Measurements from ENCODE around the gene SRD5A1.

Gene SRD5A1

GRCh38 chr5:6595405-6595804, 37.8 kb upstream of the SRD5A1 start:
- Histone ChIP-seq H3K4me3 (ENCODE audit: low read length) (no peak overlapping the region), H2AFZ (ENCODE audit: low read depth, low read length) (no peak overlapping the region), H3K27me3 (ENCODE audit: insufficient read depth, low read length) (no peaks in the 10 kb centered on the region), H3K9me3 (ENCODE audit: low read length) (no peaks in the 10 kb centered on the region), H3K36me3 (ENCODE audit: insufficient read depth, low read length) (peaks cover 41% of the 10 kb centered on the region), H3K4me1 (ENCODE audit: insufficient read depth, low read length) (no peaks in the 10 kb centered on the region)

GRCh38 chr5:6596388-6596787, 36.9 kb upstream of the SRD5A1 start:
- H3K27me3 ChIP-seq (ENCODE audit: insufficient read depth, low read length) = no peaks in the 10 kb centered on the region
- H3K9me3 ChIP-seq (ENCODE audit: low read length) = no peaks in the 10 kb centered on the region
- H3K4me3 ChIP-seq (ENCODE audit: low read length) = no peak overlapping the region
- H2AFZ ChIP-seq (ENCODE audit: low read depth, low read length) = no peak overlapping the region
- no peaks in the 10 kb centered on the region for H3K4me1 ChIP-seq (ENCODE audit: insufficient read depth, low read length)
- peaks cover 48% of the 10 kb centered on the region for H3K36me3 ChIP-seq (ENCODE audit: insufficient read depth, low read length)

- H3K27me3 ChIP-seq (ENCODE audit: insufficient read depth, low read length) = no peaks in the 10 kb centered on the region
- H2AFZ ChIP-seq (ENCODE audit: low read depth, low read length) = no peak overlapping the region
- no peaks in the 10 kb centered on the region for H3K9me3 ChIP-seq (ENCODE audit: low read length)
- no peak overlapping the region for H3K4me3 ChIP-seq (ENCODE audit: low read length)
- H3K4me1 ChIP-seq (ENCODE audit: insufficient read depth, low read length) = no peaks in the 10 kb centered on the region
- peaks cover 60% of the 10 kb centered on the region for H3K36me3 ChIP-seq (ENCODE audit: insufficient read depth, low read length)
Observed at GRCh38 chr5:6597557-6597956, 35.7 kb upstream of the SRD5A1 start.

- Histone ChIP-seq H3K9me3 (ENCODE audit: low read length) (no peaks in the 10 kb centered on the region), H3K4me1 (ENCODE audit: insufficient read depth, low read length) (no peaks in the 10 kb centered on the region), H3K36me3 (ENCODE audit: insufficient read depth, low read length) (peaks cover 67% of the 10 kb centered on the region), H3K4me3 (ENCODE audit: low read length) (no peak overlapping the region), H2AFZ (ENCODE audit: low read depth, low read length) (no peak overlapping the region), H3K27me3 (ENCODE audit: insufficient read depth, low read length) (no peaks in the 10 kb centered on the region)
Observed at GRCh38 chr5:6598351-6598900, 34.8 kb upstream of the SRD5A1 start.

- Histone ChIP-seq H3K27me3 (ENCODE audit: insufficient read depth, low read length) (no peaks in the 10 kb centered on the region), H2AFZ (ENCODE audit: low read depth, low read length) (no peak overlapping the region), H3K4me1 (ENCODE audit: insufficient read depth, low read length) (no peaks in the 10 kb centered on the region), H3K4me3 (ENCODE audit: low read length) (no peak overlapping the region), H3K9me3 (ENCODE audit: low read length) (no peaks in the 10 kb centered on the region), H3K36me3 (ENCODE audit: insufficient read depth, low read length) (peaks cover 79% of the 10 kb centered on the region)
Observed at GRCh38 chr5:6599739-6600138, 33.5 kb upstream of the SRD5A1 start.

GRCh38 chr5:6601271-6601670, 32.0 kb upstream of the SRD5A1 start:
- H3K9me3 ChIP-seq (ENCODE audit: low read length) = no peaks in the 10 kb centered on the region
- peaks cover 87% of the 10 kb centered on the region for H3K36me3 ChIP-seq (ENCODE audit: insufficient read depth, low read length)
- H2AFZ ChIP-seq (ENCODE audit: low read depth, low read length) = no peak overlapping the region
- no peaks in the 10 kb centered on the region for H3K4me1 ChIP-seq (ENCODE audit: insufficient read depth, low read length)
- no peak overlapping the region for H3K4me3 ChIP-seq (ENCODE audit: low read length)
- H3K27me3 ChIP-seq (ENCODE audit: insufficient read depth, low read length) = no peaks in the 10 kb centered on the region

GRCh38 chr5:6601816-6602215, 31.4 kb upstream of the SRD5A1 start:
- no peak overlapping the region for H2AFZ ChIP-seq (ENCODE audit: low read depth, low read length)
- no peaks in the 10 kb centered on the region for H3K9me3 ChIP-seq (ENCODE audit: low read length)
- peaks cover 87% of the 10 kb centered on the region for H3K36me3 ChIP-seq (ENCODE audit: insufficient read depth, low read length)
- H3K4me1 ChIP-seq (ENCODE audit: insufficient read depth, low read length) = no peaks in the 10 kb centered on the region
- no peaks in the 10 kb centered on the region for H3K27me3 ChIP-seq (ENCODE audit: insufficient read depth, low read length)
- H3K4me3 ChIP-seq (ENCODE audit: low read length) = no peak overlapping the region

GRCh38 chr5:6602441-6602840, 30.8 kb upstream of the SRD5A1 start:
- no peaks in the 10 kb centered on the region for H3K9me3 ChIP-seq (ENCODE audit: low read length)
- H2AFZ ChIP-seq (ENCODE audit: low read depth, low read length) = no peak overlapping the region
- H3K4me3 ChIP-seq (ENCODE audit: low read length) = no peak overlapping the region
- H3K36me3 ChIP-seq (ENCODE audit: insufficient read depth, low read length) = peaks cover 87% of the 10 kb centered on the region
- no peaks in the 10 kb centered on the region for H3K4me1 ChIP-seq (ENCODE audit: insufficient read depth, low read length)
- no peaks in the 10 kb centered on the region for H3K27me3 ChIP-seq (ENCODE audit: insufficient read depth, low read length)

GRCh38 chr5:6603643-6604042, 29.6 kb upstream of the SRD5A1 start:
- Histone ChIP-seq H3K27me3 (ENCODE audit: insufficient read depth, low read length) (no peaks in the 10 kb centered on the region), H3K36me3 (ENCODE audit: insufficient read depth, low read length) (peaks cover 87% of the 10 kb centered on the region), H3K4me3 (ENCODE audit: low read length) (no peak overlapping the region), H2AFZ (ENCODE audit: low read depth, low read length) (no peak overlapping the region), H3K4me1 (ENCODE audit: insufficient read depth, low read length) (no peaks in the 10 kb centered on the region), H3K9me3 (ENCODE audit: low read length) (no peaks in the 10 kb centered on the region)

GRCh38 chr5:6604341-6604740, 28.9 kb upstream of the SRD5A1 start:
- Histone ChIP-seq H3K4me1 (ENCODE audit: insufficient read depth, low read length) (no peaks in the 10 kb centered on the region), H3K27me3 (ENCODE audit: insufficient read depth, low read length) (no peaks in the 10 kb centered on the region), H3K4me3 (ENCODE audit: low read length) (no peak overlapping the region), H3K9me3 (ENCODE audit: low read length) (no peaks in the 10 kb centered on the region), H3K36me3 (ENCODE audit: insufficient read depth, low read length) (peaks cover 90% of the 10 kb centered on the region), H2AFZ (ENCODE audit: low read depth, low read length) (no peak overlapping the region)

- peaks cover 91% of the 10 kb centered on the region for H3K36me3 ChIP-seq (ENCODE audit: insufficient read depth, low read length)
- no peaks in the 10 kb centered on the region for H3K9me3 ChIP-seq (ENCODE audit: low read length)
- H3K4me3 ChIP-seq (ENCODE audit: low read length) = no peak overlapping the region
- no peaks in the 10 kb centered on the region for H3K4me1 ChIP-seq (ENCODE audit: insufficient read depth, low read length)
- H3K27me3 ChIP-seq (ENCODE audit: insufficient read depth, low read length) = no peaks in the 10 kb centered on the region
- H2AFZ ChIP-seq (ENCODE audit: low read depth, low read length) = no peak overlapping the region
Observed at GRCh38 chr5:6604946-6605345, 28.3 kb upstream of the SRD5A1 start.

GRCh38 chr5:6606884-6607558, 26.2 kb upstream of the SRD5A1 start:
- H3K36me3 ChIP-seq (ENCODE audit: insufficient read depth, low read length) = peaks cover 89% of the 10 kb centered on the region
- no peak overlapping the region for H2AFZ ChIP-seq (ENCODE audit: low read depth, low read length)
- no peaks in the 10 kb centered on the region for H3K4me1 ChIP-seq (ENCODE audit: insufficient read depth, low read length)
- H3K27me3 ChIP-seq (ENCODE audit: insufficient read depth, low read length) = no peaks in the 10 kb centered on the region
- no peak overlapping the region for H3K4me3 ChIP-seq (ENCODE audit: low read length)
- no peaks in the 10 kb centered on the region for H3K9me3 ChIP-seq (ENCODE audit: low read length)

- Histone ChIP-seq H3K36me3 (ENCODE audit: insufficient read depth, low read length) (peaks cover 89% of the 10 kb centered on the region), H2AFZ (ENCODE audit: low read depth, low read length) (no peak overlapping the region), H3K9me3 (ENCODE audit: low read length) (no peaks in the 10 kb centered on the region), H3K4me3 (ENCODE audit: low read length) (no peak overlapping the region), H3K4me1 (ENCODE audit: insufficient read depth, low read length) (no peaks in the 10 kb centered on the region), H3K27me3 (ENCODE audit: insufficient read depth, low read length) (no peaks in the 10 kb centered on the region)
Observed at GRCh38 chr5:6607559-6607936, 25.7 kb upstream of the SRD5A1 start.

- Histone ChIP-seq H3K9me3 (ENCODE audit: low read length) (no peaks in the 10 kb centered on the region), H3K4me1 (ENCODE audit: insufficient read depth, low read length) (no peaks in the 10 kb centered on the region), H3K4me3 (ENCODE audit: low read length) (no peak overlapping the region), H3K27me3 (ENCODE audit: insufficient read depth, low read length) (no peaks in the 10 kb centered on the region), H2AFZ (ENCODE audit: low read depth, low read length) (no peak overlapping the region), H3K36me3 (ENCODE audit: insufficient read depth, low read length) (peaks cover 89% of the 10 kb centered on the region)
Observed at GRCh38 chr5:6608016-6608415, 25.2 kb upstream of the SRD5A1 start.

Data from neuron (in vitro differentiated cells).